Kidney epithelial cell (primary cell): Measurements from ENCODE around the gene HLA-F. TPM values are rescaled to one million over a fixed set of nuclear protein-coding genes. Genes with fewer than 3 reads are reported as not detected.

Experiments
- DNase-seq: peaks from one replicate; pipeline ENCODE4 v3.0.0-alpha.2; 2010; ENCODE audit warnings: low read depth
- H3K27me3 ChIP-seq: 2 replicates; pipeline ENCODE4 v1.6.0; 2011; ENCODE audit warnings: low read length; ENCODE audit not compliant: control insufficient read depth, insufficient read depth
- H3K36me3 ChIP-seq: 2 replicates; pipeline ENCODE4 v1.5.1; 2011; ENCODE audit warnings: low read length; ENCODE audit not compliant: control insufficient read depth, insufficient read depth
- H3K4me3 ChIP-seq: 2 replicates; pipeline ENCODE4 v1.5.1; 2011; ENCODE audit warnings: low read depth, mild to moderate bottlenecking, control low read depth, low read length
- CTCF ChIP-seq: IDR thresholded peaks from 2 replicates; pipeline ENCODE4 v1.5.1; 2011; ENCODE audit warnings: mild to moderate bottlenecking, moderate library complexity, low read length, control low read depth, inconsistent platforms; ENCODE audit not compliant: insufficient read depth, poor library complexity, severe bottlenecking
- total RNA-seq: library from RNA; depleted of rRNA; stranded (reverse); fragments of >200 nt; gene quantifications from 2 replicates; pipeline ENCODE4 v1.2.3, GENCODE V29; 2015

The HLA-F gene
- total RNA-seq, 1 donor from 2014 or later = 9.0 TPM

- TF ChIP-seq CTCF = no peak
- Histone ChIP-seq H3K36me3 (no peaks in the 10 kb centered on the region), H3K4me3 (no peak overlapping the region), H3K27me3 (peaks cover 2% of the 10 kb centered on the region)
- no peak for DNase-seq
These were observed 8.0 kb downstream of the HLA-F start for GRCh38 chr6:29731281-29731680.

- no peak for DNase-seq
- no peaks in the 10 kb centered on the region for H3K27me3 ChIP-seq
- TF ChIP-seq CTCF = no peak
- H3K36me3 ChIP-seq = no peaks in the 10 kb centered on the region
- H3K4me3 ChIP-seq = no peak overlapping the region
These were observed 9.8 kb downstream of the HLA-F start for GRCh38 chr6:29733057-29733456.

GRCh38 chr6:29734046-29735018 lies 11.1 kb downstream of the HLA-F start:
- Histone ChIP-seq H3K36me3 (no peaks in the 10 kb centered on the region), H3K4me3 (no peak overlapping the region), H3K27me3 (no peaks in the 10 kb centered on the region)
- no peak for DNase-seq
- TF ChIP-seq CTCF = no peak

GRCh38 chr6:29736563-29736962 lies 13.3 kb downstream of the HLA-F start:
- no peak overlapping the region for H3K4me3 ChIP-seq
- no peaks in the 10 kb centered on the region for H3K27me3 ChIP-seq
- TF ChIP-seq CTCF = no peak
- no peak for DNase-seq
- no peaks in the 10 kb centered on the region for H3K36me3 ChIP-seq

- H3K36me3 ChIP-seq = no peaks in the 10 kb centered on the region
- TF ChIP-seq CTCF = peak; percentile 83
- H3K4me3 ChIP-seq = no peak overlapping the region
- H3K27me3 ChIP-seq = no peaks in the 10 kb centered on the region
- no peak for DNase-seq
These were observed 14.7 kb downstream of the HLA-F start for GRCh38 chr6:29737707-29738630.
